ENCODE results near the gene CD248.
"Not testable (repeated sequence)": the region's sequence is repeated elsewhere in the genome, so short reads cannot be mapped to it uniquely, and the experiment has no call there.

The CD248 gene

GRCh38 chr11:66313321-66314185, 3.3 kb downstream of the CD248 start:
- no peak for DNase-seq (ENCODE audit: low read depth)

GRCh38 chr11:66312549-66313320, 4.1 kb downstream of the CD248 start:
- DNase-seq (ENCODE audit: low read depth): peak; percentile 93

- no peak for DNase-seq (ENCODE audit: low read depth)
These were observed 4.8 kb downstream of the CD248 start for GRCh38 chr11:66311965-66312548.

GRCh38 chr11:66311470-66311964, 5.3 kb downstream of the CD248 start:
- DNase-seq (ENCODE audit: low read depth): no peak

GRCh38 chr11:66310803-66311440, 5.9 kb downstream of the CD248 start:
- DNase-seq (ENCODE audit: low read depth): not testable (repeated sequence)

- no peak for DNase-seq (ENCODE audit: low read depth)
These were observed 6.5 kb downstream of the CD248 start for GRCh38 chr11:66310324-66310723.

GRCh38 chr11:66309475-66309874, 7.4 kb downstream of the CD248 start:
- DNase-seq (ENCODE audit: low read depth): no peak

GRCh38 chr11:66302656-66303055, 14.2 kb downstream of the CD248 start:
- no peak for DNase-seq (ENCODE audit: low read depth)

GRCh38 chr11:66299186-66299585, 17.7 kb downstream of the CD248 start:
- DNase-seq (ENCODE audit: low read depth): no peak

- DNase-seq (ENCODE audit: low read depth): no peak
These were observed 19.2 kb downstream of the CD248 start for GRCh38 chr11:66297610-66298009.

GRCh38 chr11:66294626-66295620, 21.9 kb downstream of the CD248 start:
- DNase-seq (ENCODE audit: low read depth): no peak

- DNase-seq (ENCODE audit: low read depth): no peak
These were observed 22.8 kb downstream of the CD248 start for GRCh38 chr11:66293777-66294625.

GRCh38 chr11:66293352-66293751, 23.5 kb downstream of the CD248 start:
- no peak for DNase-seq (ENCODE audit: low read depth)

GRCh38 chr11:66292543-66293332, 24.1 kb downstream of the CD248 start:
- DNase-seq (ENCODE audit: low read depth): no peak

GRCh38 chr11:66291706-66292542, 24.9 kb downstream of the CD248 start, which contains the start of gene TMEM151A:
Gene TMEM151A, plus strand, starts transcription at chr11:66291894. Its CDS starts 120 bp downstream, at chr11:66292014.
- DNase-seq (ENCODE audit: low read depth): no peak

GRCh38 chr11:66291303-66291705, 25.5 kb downstream of the CD248 start:
- DNase-seq (ENCODE audit: low read depth): no peak

- no peak for DNase-seq (ENCODE audit: low read depth)
These were observed 26.6 kb downstream of the CD248 start for GRCh38 chr11:66290330-66290621.
